Left forelimb (tissue), 1 donor: ENCODE results near the gene SMIM35.

Experiments
- DNase-seq: peaks from one replicate; pipeline ENCODE4 v3.0.0-alpha.2; 2018; ENCODE audit warnings: low spot score

Gene SMIM35

GRCh38 chr11:118109231-118109630 lies 22.5 kb upstream of the SMIM35 start:
- DNase-seq = no peak

- no peak for DNase-seq
These were observed 21.8 kb upstream of the SMIM35 start for GRCh38 chr11:118108513-118108912.

GRCh38 chr11:118106789-118107335 lies 20.1 kb upstream of the SMIM35 start:
- DNase-seq = no peak

- DNase-seq = no peak
These were observed 19.0 kb upstream of the SMIM35 start for GRCh38 chr11:118105657-118106305.

GRCh38 chr11:118104491-118104890 lies 17.7 kb upstream of the SMIM35 start:
- no peak for DNase-seq

GRCh38 chr11:118102721-118103261 lies 16.0 kb upstream of the SMIM35 start:
- no peak for DNase-seq

GRCh38 chr11:118100691-118101232 lies 14.0 kb upstream of the SMIM35 start:
- no peak for DNase-seq

- DNase-seq = no peak
These were observed 13.2 kb upstream of the SMIM35 start for GRCh38 chr11:118099838-118100556.

GRCh38 chr11:118098996-118099837 lies 12.5 kb upstream of the SMIM35 start:
- no peak for DNase-seq

- DNase-seq = no peak
These were observed 9.2 kb upstream of the SMIM35 start for GRCh38 chr11:118095967-118096367.

- DNase-seq = no peak
These were observed 8.7 kb upstream of the SMIM35 start for GRCh38 chr11:118095493-118095892.

GRCh38 chr11:118092907-118093571 lies 6.3 kb upstream of the SMIM35 start:
- DNase-seq = no peak

- no peak for DNase-seq
These were observed 4.9 kb upstream of the SMIM35 start for GRCh38 chr11:118091690-118092089.

GRCh38 chr11:118090545-118091162 lies 3.9 kb upstream of the SMIM35 start:
- DNase-seq = no peak

- DNase-seq = no peak
These were observed 1.8 kb upstream of the SMIM35 start for GRCh38 chr11:118088531-118088930.

GRCh38 chr11:118087931-118088330 lies 1.2 kb upstream of the SMIM35 start:
- no peak for DNase-seq

- no peak for DNase-seq
These were observed 2.1 kb downstream of the SMIM35 start for GRCh38 chr11:118084656-118085055.

GRCh38 chr11:118084247-118084646 lies 2.5 kb downstream of the SMIM35 start:
- DNase-seq = no peak

GRCh38 chr11:118082880-118083552 lies 3.7 kb downstream of the SMIM35 start:
- no peak for DNase-seq

- no peak for DNase-seq
These were observed 5.4 kb downstream of the SMIM35 start for GRCh38 chr11:118081241-118081958.
